Neural progenitor cell (in vitro differentiated cells): Measurements from ENCODE around the gene KMT2E.

Source experiments
- EZH2 ChIP-seq: fragments of 200-600 bp; sonication (generic); IDR thresholded peaks from 2 replicates; pipeline ENCODE4 v1.6.1; 2017; ENCODE audit warnings: antibody characterized with exemption, mild to moderate bottlenecking, moderate library complexity
- EZH2phosphoT487 ChIP-seq: fragments of 200-600 bp; sonication (generic); IDR thresholded peaks from 2 replicates; pipeline ENCODE4 v1.6.1; 2017; ENCODE audit warnings: antibody characterized with exemption
- TF ChIP-seq, protein P1 (sequence below): fragments of 200-600 bp; sonication (generic); IDR thresholded peaks from 2 replicates; pipeline ENCODE4 v1.5.1; 2017; ENCODE audit warnings: antibody characterized with exemption, mild to moderate bottlenecking

DNA sequence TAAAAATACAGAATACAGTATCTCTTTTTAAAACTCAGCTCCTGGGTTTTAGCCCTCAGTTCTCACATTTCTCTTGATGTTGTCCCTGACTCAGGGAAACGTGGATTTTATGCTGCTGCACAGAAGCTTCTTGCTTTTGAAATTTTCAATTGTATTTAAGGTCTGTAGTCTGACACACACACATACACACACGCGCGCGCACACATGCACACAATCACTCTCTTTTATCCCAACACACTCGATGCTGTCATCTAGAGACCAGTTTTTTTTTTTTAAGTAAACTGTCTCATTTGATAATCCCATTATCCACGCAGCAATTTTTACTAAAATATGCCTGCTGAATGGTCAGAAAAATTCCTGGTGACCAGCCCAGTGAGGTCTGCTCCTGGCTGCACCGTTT lies 108.6 kb downstream of the KMT2E start:
- TF ChIP-seq, protein P1, sequence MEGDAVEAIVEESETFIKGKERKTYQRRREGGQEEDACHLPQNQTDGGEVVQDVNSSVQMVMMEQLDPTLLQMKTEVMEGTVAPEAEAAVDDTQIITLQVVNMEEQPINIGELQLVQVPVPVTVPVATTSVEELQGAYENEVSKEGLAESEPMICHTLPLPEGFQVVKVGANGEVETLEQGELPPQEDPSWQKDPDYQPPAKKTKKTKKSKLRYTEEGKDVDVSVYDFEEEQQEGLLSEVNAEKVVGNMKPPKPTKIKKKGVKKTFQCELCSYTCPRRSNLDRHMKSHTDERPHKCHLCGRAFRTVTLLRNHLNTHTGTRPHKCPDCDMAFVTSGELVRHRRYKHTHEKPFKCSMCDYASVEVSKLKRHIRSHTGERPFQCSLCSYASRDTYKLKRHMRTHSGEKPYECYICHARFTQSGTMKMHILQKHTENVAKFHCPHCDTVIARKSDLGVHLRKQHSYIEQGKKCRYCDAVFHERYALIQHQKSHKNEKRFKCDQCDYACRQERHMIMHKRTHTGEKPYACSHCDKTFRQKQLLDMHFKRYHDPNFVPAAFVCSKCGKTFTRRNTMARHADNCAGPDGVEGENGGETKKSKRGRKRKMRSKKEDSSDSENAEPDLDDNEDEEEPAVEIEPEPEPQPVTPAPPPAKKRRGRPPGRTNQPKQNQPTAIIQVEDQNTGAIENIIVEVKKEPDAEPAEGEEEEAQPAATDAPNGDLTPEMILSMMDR: no peak
- TF ChIP-seq EZH2phosphoT487 (no peak), EZH2 (no peak)
